Nucleus accumbens (tissue), 56 donors: ENCODE measurements around the gene IL37.
"Not testable (repeated sequence)": the region's sequence is repeated elsewhere in the genome, so short reads cannot be mapped to it uniquely, and the experiment has no call there.

Experiments used
- DNase-seq, 56 donors: peaks; one replicate each; lab custom pipeline; 2025; lab: John Stamatoyannopoulos, UW

IL37 gene

DNA sequence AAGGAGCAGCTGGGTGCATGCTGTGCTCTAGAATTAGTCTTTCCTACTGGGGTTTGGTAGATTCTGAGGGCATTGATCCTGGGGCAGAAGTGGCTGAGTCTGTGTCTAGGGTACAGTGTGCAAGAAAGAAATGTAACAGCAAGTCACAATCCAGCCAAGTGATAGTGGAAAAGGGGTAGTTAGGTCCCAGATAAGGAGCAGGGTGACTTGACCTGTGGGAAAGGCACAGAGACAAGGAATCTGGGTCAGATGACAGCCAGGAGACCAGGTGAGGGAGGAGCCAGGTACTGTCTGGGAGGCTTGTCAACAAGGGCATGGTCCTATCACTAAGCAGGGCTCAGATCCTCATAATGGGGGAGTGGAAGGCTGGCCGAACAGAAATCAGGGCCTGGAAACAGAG is 8.1 kb downstream of the IL37 start:
- DNase-seq = no peak

- no peak for DNase-seq
Measured at GRCh38 chr2:112920923-112921532, 10.1 kb downstream of the IL37 start.

DNA sequence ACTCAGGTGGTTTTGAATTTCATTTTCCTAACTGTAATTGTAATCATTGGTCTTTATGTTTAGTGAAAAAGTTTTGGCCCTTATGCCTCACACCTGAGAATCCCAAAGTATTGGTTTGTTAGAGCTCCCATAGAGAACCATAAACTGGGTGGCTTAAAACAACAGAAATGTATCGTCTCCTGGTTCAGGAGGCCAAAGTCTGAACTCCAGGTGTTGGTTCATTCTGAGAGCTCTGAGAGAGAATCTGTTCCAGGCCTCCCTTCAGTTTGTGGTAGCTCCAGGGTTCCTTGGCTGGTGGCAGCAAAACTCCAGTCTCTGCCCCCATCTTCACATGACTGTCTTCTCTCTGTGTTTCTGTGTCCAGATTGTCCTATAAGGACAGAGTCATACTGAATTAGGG is 11.0 kb downstream of the IL37 start:
- DNase-seq = no peak

DNA sequence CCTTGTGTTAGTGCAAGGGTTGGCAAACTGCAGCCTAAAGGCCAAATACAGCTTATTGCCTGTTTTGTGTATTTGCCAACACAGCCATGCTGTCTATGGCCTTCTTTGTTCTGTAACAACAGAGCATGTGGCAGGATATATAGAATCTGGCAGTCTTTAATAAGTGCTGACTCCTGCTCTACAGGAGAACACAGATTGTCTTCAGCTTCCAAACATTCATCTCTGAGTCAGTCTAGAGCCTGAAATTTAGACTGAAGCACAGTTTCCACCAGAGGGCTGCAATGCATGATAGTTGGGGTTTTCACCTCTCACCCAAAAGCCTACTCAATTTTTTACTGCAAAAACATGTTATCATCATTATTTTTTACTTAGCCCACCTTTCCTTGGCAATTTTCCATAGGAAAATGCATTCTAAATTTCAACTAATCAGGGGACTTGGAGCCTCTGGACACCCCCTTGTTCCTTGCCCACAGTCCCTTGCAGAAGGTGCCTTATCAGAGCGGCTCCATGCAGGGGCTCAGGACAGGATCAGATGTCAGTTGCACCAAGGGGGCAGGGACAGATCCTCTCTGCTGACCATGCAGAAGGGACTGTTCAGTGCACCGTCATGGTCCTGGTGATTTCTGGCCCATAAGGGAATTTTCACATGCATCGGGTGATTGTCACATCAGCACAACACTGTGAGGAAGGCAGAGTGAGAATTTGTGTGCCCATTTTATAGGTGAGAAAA is 12.4 kb downstream of the IL37 start:
- no peak for DNase-seq

DNA sequence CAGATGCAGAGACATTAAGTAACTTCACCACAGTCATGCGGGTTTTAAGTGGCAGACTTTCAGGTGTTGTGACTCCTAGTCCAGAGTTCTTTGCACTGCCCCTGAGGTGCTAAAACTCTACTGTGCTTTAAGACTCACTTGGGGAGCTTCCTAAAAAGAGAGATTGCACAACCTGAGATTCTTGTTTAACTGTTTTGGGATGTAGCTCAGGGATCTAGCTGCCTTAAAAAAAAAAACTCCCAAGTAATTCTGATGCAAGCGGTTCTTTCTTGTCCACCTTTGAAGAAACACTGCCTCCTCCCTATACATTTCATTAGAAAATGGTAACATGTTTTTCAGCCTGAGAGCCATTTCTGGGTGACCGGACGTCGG is 13.0 kb downstream of the IL37 start:
- no peak for DNase-seq

DNA sequence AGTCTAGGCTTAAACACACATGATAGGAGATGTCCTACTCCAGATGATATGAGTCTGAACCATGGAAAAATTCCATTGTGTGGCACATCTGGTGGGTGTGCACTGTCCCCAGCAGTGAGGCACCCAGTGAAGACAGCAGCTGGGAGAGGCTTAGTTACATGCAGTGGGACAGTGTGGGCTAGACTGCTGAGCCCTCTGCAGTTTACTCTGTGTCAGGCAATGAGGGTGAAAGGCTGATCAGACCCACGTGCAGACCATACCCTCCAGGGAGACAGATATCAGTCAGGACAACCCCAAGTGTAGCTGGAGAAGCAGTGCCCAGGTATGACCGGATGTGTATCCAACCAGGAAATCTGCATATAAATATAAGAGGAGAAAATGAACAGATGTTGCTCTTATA is 13.4 kb downstream of the IL37 start:
- DNase-seq = no peak

- DNase-seq = no peak
Measured at GRCh38 chr2:112924821-112925220, 13.9 kb downstream of the IL37 start.

DNA sequence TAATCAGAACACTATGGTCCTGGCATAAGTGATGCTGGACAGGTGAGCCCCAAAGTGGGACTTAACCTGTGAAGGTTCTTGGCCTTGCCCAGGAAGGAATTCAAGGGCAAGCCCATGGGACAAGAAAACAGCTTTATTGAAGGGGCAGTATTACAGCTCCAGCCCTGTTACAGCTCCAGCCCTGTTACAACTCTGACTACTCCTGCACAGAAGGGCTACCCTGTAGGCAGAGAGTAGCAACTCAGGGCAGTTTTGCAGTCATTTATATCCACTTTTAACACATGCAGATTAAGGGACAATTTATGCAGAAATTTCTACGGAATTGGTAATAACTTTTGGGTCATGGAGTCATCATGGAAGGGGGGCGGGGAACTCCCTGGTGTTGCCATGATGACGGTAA is 15.7 kb downstream of the IL37 start:
- DNase-seq = no peak

GRCh38 chr2:112927745-112928144 is 16.8 kb downstream of the IL37 start:
- no peak for DNase-seq

- no peak for DNase-seq
Measured at GRCh38 chr2:112933261-112933660, 22.3 kb downstream of the IL37 start.

DNA sequence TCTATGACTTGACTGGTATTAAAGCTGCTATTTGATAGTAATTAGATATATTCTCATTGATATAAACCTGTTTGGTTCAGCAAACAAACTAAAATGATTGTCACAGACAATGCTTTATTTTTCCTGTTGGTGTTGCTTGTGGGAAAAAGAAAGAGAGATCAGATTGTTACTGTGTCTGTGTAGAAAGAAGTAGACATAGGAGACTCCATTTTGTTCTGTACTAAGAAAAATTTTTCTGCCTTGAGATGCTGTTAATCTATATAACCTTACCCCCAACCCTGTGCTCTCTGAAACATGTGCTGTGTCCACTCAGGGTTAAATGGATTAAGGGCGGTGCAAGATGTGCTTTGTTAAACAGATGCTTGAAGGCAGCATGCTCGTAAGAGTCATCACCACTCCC is 23.2 kb downstream of the IL37 start:
- DNase-seq = not testable (repeated sequence)

DNA sequence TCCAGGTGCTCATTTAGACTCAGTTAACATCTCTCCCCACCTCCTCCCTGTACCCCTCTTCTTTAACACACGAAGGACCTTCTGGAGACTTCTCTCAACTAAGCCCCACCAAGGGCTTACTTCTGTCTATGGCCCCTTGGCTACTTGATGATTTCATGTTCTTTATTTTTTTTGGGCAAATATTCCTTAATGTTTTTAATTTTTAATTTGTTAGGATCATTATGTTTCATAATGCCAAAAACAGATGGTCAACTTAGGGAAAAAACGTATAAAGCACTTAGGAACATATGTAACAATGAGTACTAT is 25.9 kb downstream of the IL37 start:
- no peak for DNase-seq

GRCh38 chr2:112938904-112939303 is 27.9 kb downstream of the IL37 start:
- DNase-seq = no peak

DNA sequence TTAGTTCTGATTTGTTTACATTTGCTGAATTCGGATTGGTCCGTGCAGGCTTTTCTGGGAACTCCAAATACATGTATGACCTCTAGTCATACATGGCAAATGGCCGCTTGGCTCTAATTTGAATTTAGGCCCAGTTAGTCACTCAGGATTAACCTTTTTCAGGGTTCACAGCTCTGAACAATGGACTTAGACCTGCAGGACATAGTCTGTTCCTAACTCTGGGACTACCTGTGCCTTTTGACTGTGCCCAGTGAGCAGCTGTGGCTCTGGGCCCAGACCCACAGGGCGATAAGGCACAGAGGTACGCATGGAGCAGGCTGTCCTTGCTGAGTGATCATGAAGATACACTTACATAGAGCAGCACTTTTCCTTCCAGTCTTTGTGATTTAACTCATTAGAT is 28.5 kb downstream of the IL37 start:
- no peak for DNase-seq

DNA sequence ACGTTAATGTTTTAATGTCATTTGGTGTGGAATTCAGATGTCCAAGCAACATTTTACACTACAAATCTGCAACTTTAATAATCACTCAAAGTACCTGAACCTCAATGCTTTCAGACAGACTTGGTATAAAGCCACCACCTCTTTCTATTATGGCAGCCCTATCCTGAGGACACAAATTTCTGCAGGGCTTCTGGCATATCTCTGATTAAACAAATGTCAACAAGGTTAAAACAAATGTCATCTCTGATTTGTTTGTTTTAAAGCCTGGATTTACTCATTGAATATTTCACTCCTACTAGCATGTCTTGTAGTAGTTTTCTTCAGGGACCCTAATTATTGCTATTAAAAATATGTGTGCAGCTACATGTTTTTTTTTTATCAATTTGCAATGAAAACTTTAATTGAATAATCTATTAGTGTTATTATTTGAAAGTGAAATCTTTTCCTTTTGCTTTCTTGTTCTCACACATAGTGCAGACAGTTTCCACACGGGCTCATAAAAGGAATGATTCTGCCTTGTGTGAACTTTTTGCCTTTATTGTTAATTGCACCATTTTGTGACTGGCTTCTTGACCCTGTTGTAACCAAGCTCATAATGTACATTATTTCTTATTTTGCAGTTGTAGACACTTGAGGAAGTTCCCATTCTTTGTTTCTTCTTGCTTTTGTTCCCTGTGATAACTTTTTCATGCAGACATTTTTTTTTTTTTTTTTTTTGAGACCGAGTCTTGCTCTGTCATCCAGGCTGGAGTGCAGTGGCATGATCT is 30.1 kb downstream of the IL37 start:
- DNase-seq = no peak

GRCh38 chr2:112941753-112942653 is 31.0 kb downstream of the IL37 start:
- DNase-seq = peak in 49 of 56 donors; percentile 8 to 83 (median 40)

DNA sequence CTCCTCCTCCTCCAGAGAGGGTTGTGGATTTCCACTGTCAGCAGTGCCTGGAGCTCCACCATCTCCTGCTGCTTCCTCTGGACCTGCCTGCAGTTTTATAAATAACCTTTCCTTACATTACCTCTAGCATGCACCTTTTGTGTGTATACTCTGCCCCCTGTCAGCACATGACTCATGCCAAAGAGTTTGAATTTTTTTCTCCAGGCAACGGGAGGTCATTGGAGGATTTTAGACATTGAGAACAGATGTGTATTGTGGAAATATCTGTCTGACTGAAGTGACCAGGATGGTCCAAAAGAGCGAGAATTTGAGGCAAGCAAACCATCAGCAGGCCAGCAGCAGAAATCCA is 31.7 kb downstream of the IL37 start:
- DNase-seq = no peak

GRCh38 chr2:112944971-112945370 is 34.0 kb downstream of the IL37 start:
- DNase-seq = no peak

GRCh38 chr2:112946086-112946485 is 35.1 kb downstream of the IL37 start:
- DNase-seq = no peak

DNA sequence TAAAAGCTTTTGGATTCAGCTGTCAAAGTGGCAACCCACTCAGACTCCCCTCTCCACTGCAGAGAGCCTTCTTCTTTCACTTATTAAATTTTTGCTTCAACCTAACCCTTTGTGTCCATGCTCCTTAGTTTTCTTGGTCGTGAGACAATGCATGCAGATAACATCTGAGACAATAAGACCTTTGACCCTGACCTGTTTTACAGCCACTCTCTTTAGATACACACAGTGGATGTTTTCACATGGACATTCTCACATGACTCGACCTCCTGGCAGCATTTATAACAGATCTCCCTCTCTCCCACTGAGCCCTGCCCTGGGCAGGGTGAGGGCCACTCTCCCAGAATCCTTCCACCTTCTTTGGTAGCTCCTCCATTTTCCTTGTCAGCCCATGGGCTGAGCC is 36.4 kb downstream of the IL37 start:
- DNase-seq = no peak

- no peak for DNase-seq
Measured at GRCh38 chr2:112949456-112949855, 38.5 kb downstream of the IL37 start.
